Head of caudate nucleus (tissue), 42 donors: ENCODE measurements around the gene PGC.

ENCODE experiments used
- DNase-seq, 42 donors: peaks; one replicate each; pipeline versions ENCODE4 v3.0.0 to v3.0.0-alpha.2; 2020 to 2021; ENCODE audit warnings: mixed read lengths in 7 of 42
- intact Hi-C: fragments of 100-400 bp; cut with DNase I; formaldehyde crosslinking; loops from one replicate; pipeline ENCODE4 v1.15.0; 2022

The PGC gene

DNA sequence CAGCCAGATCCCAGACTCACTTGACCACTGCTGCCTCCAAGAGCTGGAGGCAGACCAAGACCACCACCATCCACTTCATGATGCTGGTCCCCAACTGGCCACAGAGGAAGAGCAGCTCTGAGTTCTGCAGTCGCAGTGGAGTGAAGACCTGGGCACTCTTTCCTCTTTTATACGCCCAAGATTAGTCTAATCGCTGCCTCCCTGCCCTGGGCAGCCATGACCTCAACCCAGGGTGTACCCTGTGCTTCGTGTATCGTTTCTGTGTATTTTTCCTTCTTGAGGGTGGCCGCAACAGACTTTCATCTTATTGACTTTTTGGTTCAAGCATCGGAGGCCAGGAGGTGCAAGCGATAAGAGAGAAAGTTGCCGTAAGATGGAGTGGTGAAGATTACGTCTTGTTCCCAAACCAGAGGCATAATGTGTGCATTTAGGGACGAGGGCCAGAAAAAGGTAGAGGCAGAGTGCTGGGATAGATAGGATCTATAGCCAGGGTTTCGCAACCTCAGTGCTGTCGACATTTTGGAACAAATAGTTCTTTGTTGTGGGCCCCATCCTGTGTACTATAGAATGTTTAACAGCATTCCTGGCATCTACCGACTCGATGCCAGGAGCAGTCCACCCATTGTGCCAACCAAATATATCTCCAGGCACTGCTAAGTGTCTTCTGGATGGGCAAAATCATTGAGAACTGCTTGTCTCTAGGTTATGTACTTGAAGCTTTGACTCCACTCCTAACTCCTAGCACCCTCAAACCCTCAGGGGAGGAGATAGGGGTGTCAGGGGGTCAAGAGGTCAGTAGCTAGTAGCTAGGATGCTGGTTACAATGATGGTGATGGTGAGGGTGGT, at the start of gene PGC:
PGC (minus strand) TSS at position 142 of the 846 bp plus-strand sequence; CDS start at position 79, 63 bp downstream.
- no peak for DNase-seq
- intact Hi-C loops = no loop called here

DNA sequence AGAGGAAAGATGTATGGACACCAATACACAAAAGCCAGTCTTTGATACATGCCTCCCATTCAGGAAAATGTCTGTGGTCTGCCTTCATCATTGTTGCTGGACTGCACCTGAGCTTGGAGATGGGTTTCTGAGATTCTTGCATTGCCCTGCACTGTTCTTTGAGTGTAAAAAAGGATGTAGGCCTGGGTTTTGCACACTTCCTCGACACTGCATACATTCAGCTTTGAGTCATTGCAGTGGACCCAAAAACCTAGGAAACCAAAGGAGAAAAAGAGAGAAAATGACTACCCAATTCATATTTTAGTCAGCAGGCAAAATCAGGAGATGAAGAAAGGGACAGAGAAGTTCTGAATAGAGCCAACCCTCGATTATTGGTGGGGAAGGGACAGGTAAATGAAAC, 49.3 kb upstream of the PGC start:
- no peak for DNase-seq
- intact Hi-C loops = no loop called here

DNA sequence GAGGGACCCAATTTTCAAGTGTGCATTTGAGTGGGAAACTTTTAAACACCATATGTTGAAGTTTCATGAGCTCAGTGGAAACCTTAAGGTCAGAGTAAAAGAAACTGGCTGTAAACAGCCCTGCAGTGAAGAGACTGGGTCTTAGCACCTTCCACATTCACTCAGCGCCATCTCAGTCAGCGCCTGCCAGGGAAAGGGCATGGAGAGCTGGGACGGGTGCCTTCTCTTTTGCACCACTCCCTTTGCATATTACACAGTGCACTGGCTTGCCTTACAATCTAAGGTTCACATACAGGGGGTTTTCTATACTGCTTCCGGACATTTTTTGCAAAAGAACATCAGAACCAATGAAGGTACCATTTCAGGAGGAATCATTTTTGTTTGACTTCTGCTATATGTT, 44.8 kb upstream of the PGC start:
- no peak for DNase-seq
- intact Hi-C loops = no loop called here

DNA sequence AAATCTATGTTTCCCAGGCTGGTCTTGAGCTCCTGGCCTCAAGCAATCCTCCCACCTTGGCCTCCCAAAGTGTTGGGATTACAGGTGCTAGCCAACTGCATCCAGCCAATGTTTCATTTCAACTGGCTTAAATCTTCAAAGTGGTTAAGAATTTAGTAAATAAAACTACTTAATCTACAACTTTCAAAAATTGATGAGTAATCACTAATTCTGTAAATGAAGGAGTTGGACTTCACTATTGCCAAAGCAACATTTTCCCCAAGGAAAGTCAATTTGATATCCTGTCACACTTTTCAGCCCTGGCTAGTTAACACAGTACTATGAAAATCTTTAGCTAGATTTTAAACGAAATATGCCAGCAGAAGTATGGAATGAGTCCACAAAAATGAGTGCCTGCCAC, 44.1 kb upstream of the PGC start:
- intact Hi-C loops = no loop called here
- DNase-seq = no peak

DNA sequence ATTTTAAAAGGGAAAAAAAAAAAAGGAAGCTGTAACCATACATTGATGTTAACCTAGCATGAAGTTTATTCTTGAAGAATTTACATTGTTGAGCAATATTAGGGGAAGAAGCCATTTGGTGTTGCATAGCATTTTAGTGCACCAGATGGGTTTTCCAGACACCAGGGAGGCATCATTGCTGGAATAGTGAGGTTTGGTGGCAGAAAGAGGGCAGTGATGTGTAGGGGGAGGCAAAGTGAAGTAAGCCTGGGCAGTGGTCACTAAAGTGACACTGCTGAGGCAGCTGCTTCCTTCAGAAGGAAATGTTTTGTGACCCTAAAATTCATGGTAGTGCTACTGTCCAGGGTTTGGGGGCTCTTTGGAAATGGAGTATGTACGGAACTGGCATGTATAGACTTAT, 42.8 kb upstream of the PGC start:
- no peak for DNase-seq
- intact Hi-C loops = no loop called here

DNA sequence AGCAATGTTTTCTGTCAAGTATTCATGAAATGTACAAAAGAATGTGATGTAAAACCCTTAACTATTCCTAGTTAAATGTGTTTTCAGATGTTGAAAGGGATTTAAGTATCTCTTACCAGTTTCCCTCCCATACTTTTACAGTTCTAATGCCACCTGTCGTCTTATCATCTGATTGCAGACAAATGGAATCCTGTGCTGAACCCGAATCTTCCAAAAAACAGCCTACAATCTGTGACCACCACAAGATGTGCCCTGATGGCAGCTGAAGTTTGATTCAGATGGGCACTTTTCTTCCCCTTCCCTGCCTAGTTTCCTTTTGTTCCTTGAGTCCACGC, 42.2 kb upstream of the PGC start:
- intact Hi-C loops = loop anchor here (5.0 to 10.0 kb wide), 2 partner anchors 148 to 425 kb away; partner anchors contain the start of gene MRPS10
- DNase-seq = no peak

DNA sequence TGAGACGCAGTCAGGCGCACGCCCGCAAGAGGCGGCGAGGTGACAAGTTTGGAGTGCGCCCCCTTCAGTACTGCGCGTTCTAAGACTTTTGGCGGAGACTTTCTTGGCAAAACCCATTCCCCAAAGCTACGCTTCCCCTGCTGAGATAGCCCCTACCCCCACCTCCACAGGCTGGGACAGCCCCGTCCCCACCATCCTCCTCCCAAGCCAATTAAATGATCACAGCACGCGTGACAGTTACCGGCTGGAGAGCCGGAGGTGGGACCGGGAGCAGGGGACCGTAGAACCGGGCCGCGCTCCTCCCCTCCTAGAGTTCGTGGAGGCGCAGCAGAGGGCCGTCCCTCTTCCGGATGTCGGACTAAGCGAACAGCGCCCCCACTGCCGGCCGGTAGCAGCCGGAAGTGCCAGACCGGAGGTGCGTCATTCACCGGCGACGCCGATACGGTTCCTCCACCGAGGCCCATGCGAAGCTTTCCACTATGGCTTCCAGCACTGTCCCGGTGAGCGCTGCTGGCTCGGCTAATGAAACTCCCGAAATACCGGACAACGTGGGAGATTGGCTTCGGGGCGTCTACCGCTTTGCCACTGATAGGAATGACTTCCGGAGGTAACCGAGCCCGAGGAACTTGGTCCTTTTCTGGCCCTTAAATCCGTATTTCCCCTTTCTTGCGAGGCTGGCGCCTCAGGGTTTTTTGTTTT, 40.2 kb upstream of the PGC start, which contains the start of gene TOMM6:
TOMM6 (plus strand) TSS at position 476 of the 699 bp plus-strand sequence; CDS start at position 480, 4 bp downstream.
- DNase-seq = peak; percentile 85 to 99 (median 96)
- intact Hi-C loops = loop anchor here (1.0 to 10.0 kb wide), 3 partner anchors 134 to 427 kb away; partner anchors contain the start of genes BYSL, MED20 and MRPS10

DNA sequence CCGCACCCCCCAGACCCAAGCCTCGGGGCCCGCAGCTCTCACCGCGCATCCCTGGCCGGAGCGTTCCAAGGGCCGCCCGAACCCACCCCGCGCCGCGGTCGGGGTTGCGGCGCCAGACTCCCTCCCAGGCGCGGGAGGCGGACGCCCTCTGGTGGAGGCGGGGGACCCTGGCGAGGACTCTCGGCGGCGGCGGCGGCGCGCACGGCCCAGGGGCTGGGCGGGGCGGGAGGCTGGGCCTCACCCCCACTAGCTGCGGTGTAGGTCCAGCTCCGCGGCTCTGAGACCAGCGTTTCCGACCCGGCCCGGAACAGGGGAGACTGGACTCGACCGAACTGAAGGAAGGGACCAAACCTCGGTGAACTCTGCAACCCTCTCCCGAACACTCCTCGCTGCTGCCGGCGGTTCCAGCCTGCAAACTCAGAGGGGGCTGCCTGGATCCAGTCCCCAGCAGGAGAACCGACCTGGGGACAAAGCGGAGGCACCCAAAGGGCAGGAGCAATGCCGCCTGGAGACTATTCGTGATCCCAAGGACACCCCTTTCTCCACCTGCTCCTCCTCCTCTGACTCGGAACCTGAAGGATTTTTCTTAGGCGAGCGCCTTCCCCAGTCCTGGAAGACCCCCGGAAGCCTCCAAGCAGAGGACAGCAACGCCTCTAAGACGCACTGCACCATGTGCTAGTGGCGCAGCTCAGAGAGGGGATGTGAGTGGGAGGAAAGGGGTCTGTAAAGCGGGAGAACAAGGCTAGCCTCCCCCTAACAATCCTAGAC, 39.4 kb upstream of the PGC start:
- peak; percentile 65 to 96 (median 91) for DNase-seq
- intact Hi-C loops = loop anchor here (1.0 to 10.0 kb wide), 3 partner anchors 135 to 428 kb away; partner anchors contain the start of genes BYSL, MED20 and MRPS10

DNA sequence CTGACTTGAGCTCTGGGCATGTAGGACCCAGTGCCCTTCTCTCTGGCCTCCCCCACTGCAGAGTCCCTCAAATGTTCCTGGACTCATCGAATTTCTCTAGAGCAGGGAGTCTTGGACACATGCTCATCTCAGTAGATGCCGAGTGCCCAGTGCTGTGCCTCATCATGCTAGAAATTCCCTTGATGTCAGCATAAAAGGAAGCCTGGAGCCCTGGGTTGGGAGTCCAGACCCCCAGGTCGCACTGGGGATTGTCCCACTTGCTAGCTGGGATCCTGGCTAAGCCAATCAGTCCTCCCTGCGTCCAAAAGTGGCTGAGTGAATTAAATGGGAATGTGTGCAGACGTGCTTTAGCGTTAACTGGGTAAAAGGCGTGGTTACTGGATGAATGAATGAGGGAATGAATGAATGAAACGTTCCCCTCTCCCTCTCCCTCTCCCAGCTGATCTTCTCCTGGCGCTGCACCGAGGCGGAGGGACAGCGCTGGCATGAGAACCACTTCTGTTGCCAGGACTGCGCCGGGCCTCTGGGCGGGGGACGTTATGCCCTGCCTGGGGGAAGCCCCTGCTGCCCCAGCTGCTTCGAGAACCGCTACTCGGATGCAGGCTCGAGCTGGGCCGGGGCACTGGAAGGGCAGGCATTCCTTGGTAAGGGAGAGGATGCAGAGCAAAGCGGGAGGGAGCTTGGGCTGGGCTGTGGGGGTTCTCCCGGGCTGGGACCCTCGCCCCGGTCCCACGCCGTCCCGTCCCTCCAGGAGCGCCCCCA, 38.7 kb upstream of the PGC start:
- intact Hi-C loops = loop anchor here (5.0 to 10.0 kb wide), 2 partner anchors 151 to 429 kb away; partner anchors contain the start of gene MRPS10
- peak in 34 of 42 donors; percentile 11 to 59 (median 46) for DNase-seq

DNA sequence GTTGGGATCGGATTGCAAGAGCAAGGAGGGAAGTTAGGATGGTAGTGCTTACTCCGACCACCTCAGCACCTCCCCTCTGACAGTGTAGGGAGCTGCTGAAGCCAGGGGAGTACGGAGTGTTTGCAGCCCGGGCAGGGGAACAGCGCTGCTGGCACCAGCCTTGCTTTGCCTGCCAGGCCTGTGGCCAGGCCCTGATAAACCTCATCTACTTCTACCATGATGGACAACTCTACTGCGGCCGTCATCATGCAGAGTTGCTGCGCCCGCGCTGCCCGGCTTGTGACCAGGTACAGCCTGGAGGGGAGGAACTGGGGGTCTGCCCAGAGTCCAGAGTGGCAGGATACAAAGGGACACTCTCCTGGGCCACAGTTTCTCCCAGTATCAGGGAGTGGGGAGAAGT, 38.1 kb upstream of the PGC start:
- intact Hi-C loops = loop anchor here (5.0 to 10.0 kb wide), 2 partner anchors 152 to 430 kb away; partner anchors contain the start of gene MRPS10
- DNase-seq = no peak

DNA sequence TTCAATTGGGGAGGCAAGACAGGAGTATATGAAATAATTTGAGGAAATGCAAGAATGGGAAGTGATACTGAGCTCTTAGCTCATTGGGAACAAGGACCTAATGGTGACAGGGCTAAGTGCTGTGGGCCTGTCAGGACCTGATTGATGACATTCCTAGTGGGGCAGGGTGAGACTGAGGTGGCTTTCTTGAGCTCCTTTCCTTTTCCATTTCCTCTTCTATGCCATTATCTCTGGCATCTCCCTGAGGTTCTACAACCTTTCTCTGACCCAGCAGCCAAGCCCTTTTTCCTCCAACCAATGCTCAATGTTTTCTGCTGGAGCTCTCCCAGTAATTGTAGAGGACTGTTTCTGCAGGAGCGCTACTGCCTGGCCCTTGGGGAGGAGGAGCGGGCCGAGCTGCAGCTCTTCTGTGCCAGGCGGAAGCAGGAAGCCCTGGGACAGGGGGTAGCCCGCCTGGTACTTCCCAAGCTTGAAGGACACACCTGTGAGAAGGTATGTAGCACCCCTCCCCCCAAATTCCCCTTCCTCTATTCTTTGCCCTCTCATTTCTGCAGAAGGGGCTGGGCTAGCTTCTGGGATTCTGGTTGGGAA, 37.5 kb upstream of the PGC start:
- intact Hi-C loops = loop anchor here (5.0 to 10.0 kb wide), 2 partner anchors 153 to 430 kb away; partner anchors contain the start of gene MRPS10

DNA sequence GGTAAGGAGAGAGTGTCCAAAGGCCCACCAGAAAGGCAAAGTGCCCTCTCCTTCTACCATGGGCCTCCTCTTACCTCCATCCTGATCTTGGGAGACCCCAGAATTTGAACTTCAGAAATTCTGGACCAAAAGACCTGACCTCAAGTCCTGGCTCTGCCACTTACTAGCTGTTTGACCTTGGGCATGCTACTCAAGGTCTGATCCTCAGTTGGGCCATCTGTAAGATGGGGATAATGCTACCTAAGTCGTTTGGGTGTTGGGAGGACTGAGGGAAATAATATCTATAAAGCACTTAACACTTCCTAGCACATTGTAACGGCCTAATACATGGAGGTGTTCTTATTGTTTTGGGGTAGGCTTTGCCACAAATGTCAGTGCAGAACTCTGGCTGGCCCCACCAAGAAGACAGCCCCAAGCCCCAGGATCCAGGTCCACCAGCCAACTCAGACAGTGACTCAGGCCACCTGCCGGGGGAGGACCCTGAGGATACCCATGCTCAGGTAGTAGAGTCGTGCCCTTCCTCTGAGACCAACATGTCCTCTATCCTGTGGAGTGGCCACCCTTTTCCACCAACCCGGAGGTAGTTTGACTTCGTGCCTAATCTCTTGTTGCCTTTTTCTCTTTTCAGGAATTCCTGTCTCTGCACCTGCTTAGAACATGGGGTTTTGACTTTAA, 36.0 kb upstream of the PGC start:
- DNase-seq = no peak
- intact Hi-C loops = loop anchor here (10.0 kb wide), 1 partner anchor 432 kb away; the partner anchor contains the start of gene MRPS10

More for the DNA sequence above, 37.5 kb upstream of the PGC start:
- no peak for DNase-seq

DNA sequence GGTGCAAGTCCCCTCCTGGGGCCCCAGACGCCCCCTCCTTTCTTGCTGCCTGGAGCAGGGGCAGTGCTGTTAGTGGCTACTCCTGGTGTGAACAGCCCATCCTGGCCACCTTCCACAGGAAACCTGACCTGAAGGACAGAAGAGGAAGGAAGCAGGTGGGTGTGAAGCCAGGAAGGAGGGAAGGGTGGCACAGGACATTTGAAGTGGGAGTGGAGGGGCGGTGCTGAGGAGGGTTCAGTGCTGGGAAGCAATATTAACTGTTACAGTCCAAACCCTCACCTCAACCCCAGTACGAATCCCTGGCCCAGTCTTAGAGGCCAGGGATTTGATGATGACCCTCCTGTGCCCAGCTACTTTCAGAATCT, 34.2 kb upstream of the PGC start:
- intact Hi-C loops = loop anchor here (2.0 to 10.0 kb wide), 2 partner anchors 263 to 433 kb away; partner anchors contain the start of gene MRPS10
- DNase-seq = no peak

DNA sequence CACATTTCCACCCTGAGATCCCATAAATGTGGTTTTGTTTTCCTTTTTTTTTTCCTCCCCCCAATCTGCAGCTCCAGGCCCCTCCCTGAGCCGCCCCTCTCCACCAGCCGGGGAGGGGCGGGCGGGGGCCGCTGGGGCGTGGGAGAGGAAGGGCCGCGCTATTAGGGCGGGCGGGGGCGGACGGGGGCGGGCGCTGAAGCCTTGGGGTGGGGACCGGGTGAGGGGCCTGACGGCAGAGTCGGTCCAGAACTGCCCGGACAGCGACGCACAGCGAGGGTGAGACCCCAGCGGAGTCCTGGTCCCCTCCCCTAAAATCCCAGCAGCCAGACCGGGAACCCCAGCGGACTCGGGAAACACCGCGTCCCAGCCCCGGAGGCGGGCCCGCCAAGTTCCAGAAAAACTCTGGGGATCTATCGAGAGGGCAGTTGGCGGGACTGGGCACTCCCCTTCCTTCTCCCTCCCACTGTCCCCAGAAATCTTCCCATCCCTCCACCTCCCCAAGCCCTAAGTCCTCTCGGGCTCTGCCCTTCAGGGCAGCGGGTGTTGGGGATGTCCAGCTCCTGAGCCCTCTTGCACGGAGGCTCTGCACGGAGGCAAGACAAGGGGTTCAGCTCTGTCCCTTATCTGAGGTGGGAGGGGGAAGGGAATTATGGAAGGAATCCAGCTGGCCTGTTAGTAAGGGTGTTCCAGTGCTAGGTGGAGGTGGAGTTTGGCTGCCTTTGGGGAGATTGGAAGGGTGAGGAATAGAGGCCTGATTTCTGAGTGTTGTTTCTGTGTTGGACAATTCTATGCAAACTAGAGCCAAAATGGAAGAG, 33.6 kb upstream of the PGC start, which contains the start of gene PRICKLE4:
PRICKLE4 (plus strand) TSS at position 232 of the 815 bp plus-strand sequence. CDS start 2,692 bp downstream, outside the sequence.
- intact Hi-C loops = loop anchor here (2.0 to 10.0 kb wide), 2 partner anchors 264 to 434 kb away; partner anchors contain the start of gene MRPS10
- DNase-seq = peak in 19 of 42 donors; percentile 2 to 47 (median 23)

DNA sequence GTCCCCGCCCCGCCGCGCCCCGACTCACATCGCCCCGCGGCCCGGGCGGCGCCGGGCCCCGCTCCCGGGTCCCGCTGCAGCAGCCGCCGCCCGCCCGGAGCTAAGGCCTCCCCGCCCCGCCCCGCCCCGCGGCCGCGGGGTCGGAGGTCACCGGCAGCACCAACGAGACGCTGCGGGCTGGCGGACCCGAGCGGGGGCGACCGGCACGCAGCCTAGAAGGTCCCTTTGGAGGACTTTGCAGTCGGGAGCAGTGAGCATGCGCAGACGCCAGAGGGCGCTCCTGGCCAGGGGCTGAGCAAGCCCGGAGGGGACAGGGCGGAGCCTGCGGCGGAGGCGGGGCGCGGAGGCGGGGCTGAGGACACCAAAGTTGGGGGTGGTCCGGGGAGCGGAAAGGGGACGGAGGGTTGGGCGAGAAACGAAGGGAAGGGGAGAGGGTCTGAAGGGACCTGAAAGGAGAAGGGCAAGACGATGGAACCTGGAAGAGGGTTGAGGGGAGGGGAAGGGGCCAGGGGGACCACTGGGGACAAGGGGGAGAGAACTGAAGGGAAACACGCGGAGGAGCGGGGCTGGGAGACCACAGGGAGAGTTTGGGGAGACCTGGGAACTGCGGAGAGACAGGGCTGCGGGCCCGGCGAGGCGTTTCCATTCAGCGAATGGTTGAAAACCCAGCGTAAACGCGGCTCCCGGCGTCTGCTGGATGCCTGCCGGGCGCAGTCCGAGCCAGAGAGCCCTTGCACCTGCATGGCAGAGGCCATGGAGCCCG, 32.8 kb upstream of the PGC start, which contains the start of gene FRS3:
FRS3 (minus strand) TSS at position 113 of the 763 bp plus-strand sequence. CDS start 2,913 bp downstream, outside the sequence.
- DNase-seq = peak; percentile 94 to 100 (median 100)
- intact Hi-C loops = loop anchor here (2.0 to 10.0 kb wide), 2 partner anchors 265 to 435 kb away; partner anchors contain the start of gene MRPS10
